Measurements from ENCODE around the gene CUL2. TPM values are rescaled to one million over a fixed set of nuclear protein-coding genes. Genes with fewer than 3 reads are reported as not detected.

Gene CUL2
- total RNA-seq: 10 to 100 TPM; 30.1 to 32.4 TPM
- polyA plus RNA-seq (2013, experiment 1 of 2): 20.4 TPM
- 22.0 TPM for polyA plus RNA-seq (2013, experiment 2 of 2)
- 49.8 to 108 (median 72.9) reads per million in 172 experiments for total RNA-seq

- Histone ChIP-seq H3K27me3 (ENCODE audit: control insufficient read depth in 1 of 2, insufficient read depth in 2 of 2, low read length in 2 of 2) (no peaks in the 10 kb centered on the region), H3K27ac (ENCODE audit: low read depth in 1 of 2, low read length in 2 of 2) (peak within 1 kb of the TSS; percentile 94 to 96), H3K9me3 (ENCODE audit: control insufficient read depth in 1 of 2, insufficient read depth in 1 of 2, low read length in 2 of 2) (no peaks in the 10 kb centered on the region), H3K36me3 (ENCODE audit: insufficient read depth, low read length) (no peaks in the 10 kb centered on the region), H3K4me1 (ENCODE audit: insufficient read depth, low read length) (peaks cover 44% of the 10 kb centered on the region), H3K4me3 (ENCODE audit: low read length) (peak within 1 kb of the TSS; percentile 91)
- Mint-ChIP-seq H3K27ac (peak within 1 kb of the TSS; percentile 93), H3K9me3 (no peaks in the 10 kb centered on the region), H3K36me3 (ENCODE audit: low read depth) (peaks cover 30% of the 10 kb centered on the region), H3K27me3 (peaks cover 7% of the 10 kb centered on the region), H3K4me1 (ENCODE audit: low read depth) (peaks cover 56% of the 10 kb centered on the region), H3K4me3 (peak within 1 kb of the TSS; percentile 98)
- ATAC-seq (ENCODE audit: poor library complexity) (peak; percentile 92), DNase-seq (peak; percentile 86 to 96 (median 90))
- no peak for TF ChIP-seq CTCF (IDR thresholded peaks at IDR 0.05)
- POLR2A ChIA-PET: interaction anchor here (0.5 to 3.4 kb wide), 6 partner anchors 16 to 105 kb away, joined by 3 to 36 read pairs (median 4); partner anchors contain the start of gene CREM
- intact Hi-C loops (cut with DNase I, micrococcal nuclease): loop anchor here (2.0 to 5.0 kb wide), 3 partner anchors 34 to 244 kb away; partner anchors contain the start of gene CREM (in 1 of the 2)
- CTCF ChIA-PET: interaction anchor here (2.3 to 2.4 kb wide), 2 partner anchors 10 to 36 kb away, joined by 5 to 6 read pairs; partner anchors contain the start of gene CREM
These were observed at the start of gene CUL2 for GRCh38 chr10:35090162-35090954. TSS of gene CUL2 (minus strand) at chr10:35090341. CDS start at chr10:35071317, 19,024 bp downstream.

GRCh38 chr10:35136263-35136815 lies 46.2 kb upstream of the CUL2 start:
- ChIA-PET POLR2A (interaction anchor here (1.4 kb wide), 1 partner anchor 9 kb away, joined by 8 read pairs; the partner anchor contains the start of gene CREM), CTCF (interaction anchor here (0.7 to 3.0 kb wide), 3 partner anchors 60 to 256 kb away, joined by 3 to 10 read pairs (median 3); no protein-coding TSS in a partner anchor)
- Mint-ChIP-seq H3K4me3 (peak overlapping the region; percentile 48), H3K36me3 (ENCODE audit: low read depth) (no peaks in the 10 kb centered on the region), H3K27ac (peak overlapping the region; percentile 64), H3K9me3 (no peaks in the 10 kb centered on the region), H3K4me1 (ENCODE audit: low read depth) (peaks cover 40% of the 10 kb centered on the region), H3K27me3 (no peaks in the 10 kb centered on the region)
- no peaks in the 10 kb centered on the region for H3K27me3 ChIP-seq (ENCODE audit: control insufficient read depth in 1 of 2, insufficient read depth in 2 of 2, low read length in 2 of 2)
- TF ChIP-seq CTCF (IDR thresholded peaks at IDR 0.05): no peak
- ATAC-seq (ENCODE audit: poor library complexity) (no peak), DNase-seq (peak in 2 of 14 experiments; percentile 29 to 30)
- no peak overlapping the region for H3K4me3 ChIP-seq (ENCODE audit: low read length)
- H3K36me3 ChIP-seq (ENCODE audit: insufficient read depth, low read length): no peaks in the 10 kb centered on the region
- H3K27ac ChIP-seq (ENCODE audit: low read depth in 1 of 2, low read length in 2 of 2): peak overlapping the region in 1 of 2 donors; percentile 64
- intact Hi-C loops (cut with DNase I, micrococcal nuclease): no loop called here
- H3K9me3 ChIP-seq (ENCODE audit: control insufficient read depth in 1 of 2, insufficient read depth in 1 of 2, low read length in 2 of 2): no peaks in the 10 kb centered on the region
- H3K4me1 ChIP-seq (ENCODE audit: insufficient read depth, low read length): peaks cover 23% of the 10 kb centered on the region

GRCh38 chr10:35135861-35136260 lies 45.7 kb upstream of the CUL2 start:
- ChIA-PET POLR2A (no interaction called here), CTCF (interaction anchor here (1.1 to 3.0 kb wide), 4 partner anchors 9 to 72 kb away, joined by 3 to 10 read pairs (median 5); partner anchors contain the start of gene CREM)
- intact Hi-C loops (cut with DNase I, micrococcal nuclease): no loop called here
- peak overlapping the region; percentile 48 for H3K4me3 Mint-ChIP-seq
- H3K9me3 ChIP-seq (ENCODE audit: control insufficient read depth in 1 of 2, insufficient read depth in 1 of 2, low read length in 2 of 2): no peaks in the 10 kb centered on the region
- no peaks in the 10 kb centered on the region for H3K36me3 ChIP-seq (ENCODE audit: insufficient read depth, low read length)
- peak overlapping the region in 1 of 2 donors; percentile 64 for H3K27ac ChIP-seq (ENCODE audit: low read depth in 1 of 2, low read length in 2 of 2)
- peaks cover 44% of the 10 kb centered on the region for H3K4me1 Mint-ChIP-seq (ENCODE audit: low read depth)
- H3K4me3 ChIP-seq (ENCODE audit: low read length): peak overlapping the region; percentile 2
- no peak for TF ChIP-seq CTCF (IDR thresholded peaks at IDR 0.05)
- no peaks in the 10 kb centered on the region for H3K27me3 Mint-ChIP-seq
- DNase-seq: peak in 4 of 14 experiments; percentile 39 to 71 (median 59)
- no peak for ATAC-seq (ENCODE audit: poor library complexity)
- H3K36me3 Mint-ChIP-seq (ENCODE audit: low read depth): no peaks in the 10 kb centered on the region
- H3K27me3 ChIP-seq (ENCODE audit: control insufficient read depth in 1 of 2, insufficient read depth in 2 of 2, low read length in 2 of 2): no peaks in the 10 kb centered on the region
- H3K9me3 Mint-ChIP-seq: no peaks in the 10 kb centered on the region
- H3K4me1 ChIP-seq (ENCODE audit: insufficient read depth, low read length): peaks cover 23% of the 10 kb centered on the region
- H3K27ac Mint-ChIP-seq: peak overlapping the region; percentile 64
